Chondrocyte (in vitro differentiated cells): Measurements from ENCODE around the gene SMAGP. TPM values are rescaled to one million over a fixed set of nuclear protein-coding genes. Genes with fewer than 3 reads are reported as not detected.

Experiments
- DNase-seq: peaks from one replicate; pipeline ENCODE4 v3.0.0; 2021; ENCODE audit warnings: mixed read lengths, low spot score
- H3K27ac Mint-ChIP-seq: one replicate; pipeline ENCODE4 v1.8.0; 2021; ENCODE audit warnings: mild to moderate bottlenecking, moderate library complexity, mixed read lengths; ENCODE audit not compliant: unreplicated experiment
- H3K27me3 Mint-ChIP-seq: 2 replicates; pipeline ENCODE4 v1.8.0; 2021; ENCODE audit warnings: low read depth, mixed read lengths
- H3K36me3 Mint-ChIP-seq: 2 replicates; pipeline ENCODE4 v1.8.0; 2021; ENCODE audit warnings: low read depth, mixed read lengths
- H3K4me1 Mint-ChIP-seq: 2 replicates; pipeline ENCODE4 v1.8.0; 2021; ENCODE audit warnings: low read depth, mild to moderate bottlenecking, mixed read lengths
- H3K4me3 Mint-ChIP-seq: one replicate; pipeline ENCODE4 v1.8.0; 2021; ENCODE audit warnings: mild to moderate bottlenecking, moderate library complexity, mixed read lengths; ENCODE audit not compliant: unreplicated experiment
- H3K9me3 Mint-ChIP-seq: 2 replicates; pipeline ENCODE4 v1.8.0; 2021; ENCODE audit warnings: low read depth, mixed read lengths
- total RNA-seq: library from RNA; stranded (reverse); gene quantifications from 3 replicates; pipeline ENCODE4 v1.2.1, GENCODE V29; 2021
- TF ChIP-seq, protein P1 (sequence below): fragments of 200-600 bp; sonication (generic); IDR thresholded peaks from 2 replicates; pipeline ENCODE4 v1.5.0; 2021; ENCODE audit warnings: antibody characterized with exemption, mild to moderate bottlenecking, moderate library complexity

SMAGP gene
- total RNA-seq, 1 donor from 2014 or later = 8.0 TPM

DNA sequence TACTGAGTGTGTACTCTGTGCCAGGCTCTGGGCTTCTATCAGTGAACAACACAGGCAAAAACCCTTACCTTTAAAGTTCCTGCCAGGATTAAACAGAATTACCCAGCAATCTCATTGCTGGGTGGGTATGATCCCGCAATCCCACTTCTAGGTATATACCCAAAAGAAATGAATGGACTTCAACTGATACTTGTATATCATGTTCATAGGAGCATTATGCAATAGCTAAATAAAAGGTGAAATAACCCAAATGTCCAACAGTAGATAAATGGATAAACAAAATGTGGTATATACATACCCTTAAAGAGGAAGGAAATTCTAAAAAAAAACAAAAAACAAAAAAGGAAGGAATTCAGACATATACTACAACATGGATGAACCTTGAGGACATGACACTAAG lies 16.9 kb downstream of the SMAGP start:
- no peak overlapping the region for H3K4me3 Mint-ChIP-seq
- DNase-seq = no peak
- no peaks in the 10 kb centered on the region for H3K27me3 Mint-ChIP-seq
- TF ChIP-seq, protein P1, sequence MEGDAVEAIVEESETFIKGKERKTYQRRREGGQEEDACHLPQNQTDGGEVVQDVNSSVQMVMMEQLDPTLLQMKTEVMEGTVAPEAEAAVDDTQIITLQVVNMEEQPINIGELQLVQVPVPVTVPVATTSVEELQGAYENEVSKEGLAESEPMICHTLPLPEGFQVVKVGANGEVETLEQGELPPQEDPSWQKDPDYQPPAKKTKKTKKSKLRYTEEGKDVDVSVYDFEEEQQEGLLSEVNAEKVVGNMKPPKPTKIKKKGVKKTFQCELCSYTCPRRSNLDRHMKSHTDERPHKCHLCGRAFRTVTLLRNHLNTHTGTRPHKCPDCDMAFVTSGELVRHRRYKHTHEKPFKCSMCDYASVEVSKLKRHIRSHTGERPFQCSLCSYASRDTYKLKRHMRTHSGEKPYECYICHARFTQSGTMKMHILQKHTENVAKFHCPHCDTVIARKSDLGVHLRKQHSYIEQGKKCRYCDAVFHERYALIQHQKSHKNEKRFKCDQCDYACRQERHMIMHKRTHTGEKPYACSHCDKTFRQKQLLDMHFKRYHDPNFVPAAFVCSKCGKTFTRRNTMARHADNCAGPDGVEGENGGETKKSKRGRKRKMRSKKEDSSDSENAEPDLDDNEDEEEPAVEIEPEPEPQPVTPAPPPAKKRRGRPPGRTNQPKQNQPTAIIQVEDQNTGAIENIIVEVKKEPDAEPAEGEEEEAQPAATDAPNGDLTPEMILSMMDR = no peak
- no peaks in the 10 kb centered on the region for H3K36me3 Mint-ChIP-seq
- no peaks in the 10 kb centered on the region for H3K4me1 Mint-ChIP-seq
- H3K27ac Mint-ChIP-seq = no peak overlapping the region
- H3K9me3 Mint-ChIP-seq = no peaks in the 10 kb centered on the region

DNA sequence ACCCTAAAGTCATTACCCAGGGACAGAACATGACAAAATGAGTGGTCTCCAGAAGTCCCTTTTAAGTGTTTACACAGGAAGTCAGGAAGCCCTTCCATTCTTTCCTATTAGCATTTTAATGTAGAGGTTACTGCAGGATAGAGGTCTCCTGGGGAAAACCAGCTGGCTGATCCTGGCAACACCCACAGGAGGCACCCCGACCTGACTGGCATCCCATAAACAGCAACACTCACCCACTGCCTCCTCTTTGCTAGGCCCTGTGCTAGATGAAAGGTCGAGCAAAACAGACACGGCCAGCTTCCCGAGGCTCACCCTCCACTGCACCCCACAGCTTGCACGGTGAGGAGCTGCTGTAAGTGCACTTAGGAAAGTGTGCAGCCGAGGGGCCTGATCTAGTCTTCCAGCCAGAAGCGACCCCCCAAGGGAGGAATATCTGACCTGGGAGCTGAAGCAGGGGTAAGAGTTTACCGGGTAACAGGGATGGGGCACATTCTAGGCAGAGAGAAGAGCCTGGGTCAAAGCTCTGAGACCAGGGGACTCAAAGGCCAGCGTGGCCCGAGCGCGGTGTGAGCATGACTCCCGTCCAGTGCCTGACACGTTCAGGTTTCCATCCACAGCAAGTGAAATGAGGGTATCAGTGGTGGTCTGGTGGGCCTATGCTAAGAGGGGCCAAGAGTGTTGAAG lies 22.6 kb downstream of the SMAGP start:
- Mint-ChIP-seq H3K4me3 (no peak overlapping the region), H3K36me3 (peaks cover 9% of the 10 kb centered on the region), H3K27ac (peak overlapping the region; percentile 46), H3K27me3 (no peaks in the 10 kb centered on the region), H3K4me1 (peaks cover 9% of the 10 kb centered on the region), H3K9me3 (no peaks in the 10 kb centered on the region)
- no peak for DNase-seq
- TF ChIP-seq, protein P1 = no peak

DNA sequence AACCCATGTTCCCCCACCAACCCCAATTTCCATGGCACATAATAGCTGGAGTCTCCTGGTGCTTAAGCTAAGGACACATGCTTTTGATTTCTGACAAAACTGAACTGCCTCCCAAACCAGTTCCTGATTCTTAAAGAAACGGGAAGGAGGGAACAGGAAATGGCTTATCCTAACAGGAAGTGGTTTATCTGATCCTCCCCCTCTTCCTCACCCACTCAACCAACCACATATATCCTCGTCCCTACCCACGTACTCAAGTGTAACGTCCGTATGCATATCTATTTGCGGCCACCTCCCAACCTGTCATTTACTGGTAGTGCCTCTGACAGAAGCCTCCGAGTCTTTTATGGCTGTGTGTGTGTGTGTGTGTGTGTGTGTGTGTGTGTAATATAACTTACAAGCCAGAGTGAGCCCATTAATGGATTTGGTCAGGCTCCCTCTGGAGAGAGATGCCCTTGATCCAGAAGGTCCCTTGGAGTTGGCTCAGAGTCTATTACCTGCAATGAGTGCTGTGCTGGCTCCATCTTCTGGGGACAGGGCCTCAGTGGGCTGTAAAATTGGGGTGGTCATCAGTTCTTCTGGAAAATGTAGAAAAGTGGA lies 23.9 kb downstream of the SMAGP start:
- H3K27ac Mint-ChIP-seq = no peak overlapping the region
- no peaks in the 10 kb centered on the region for H3K27me3 Mint-ChIP-seq
- H3K4me1 Mint-ChIP-seq = peaks cover 9% of the 10 kb centered on the region
- TF ChIP-seq, protein P1 = peak; percentile 26
- no peak for DNase-seq
- H3K9me3 Mint-ChIP-seq = no peaks in the 10 kb centered on the region
- H3K36me3 Mint-ChIP-seq = peaks cover 15% of the 10 kb centered on the region
- no peak overlapping the region for H3K4me3 Mint-ChIP-seq

DNA sequence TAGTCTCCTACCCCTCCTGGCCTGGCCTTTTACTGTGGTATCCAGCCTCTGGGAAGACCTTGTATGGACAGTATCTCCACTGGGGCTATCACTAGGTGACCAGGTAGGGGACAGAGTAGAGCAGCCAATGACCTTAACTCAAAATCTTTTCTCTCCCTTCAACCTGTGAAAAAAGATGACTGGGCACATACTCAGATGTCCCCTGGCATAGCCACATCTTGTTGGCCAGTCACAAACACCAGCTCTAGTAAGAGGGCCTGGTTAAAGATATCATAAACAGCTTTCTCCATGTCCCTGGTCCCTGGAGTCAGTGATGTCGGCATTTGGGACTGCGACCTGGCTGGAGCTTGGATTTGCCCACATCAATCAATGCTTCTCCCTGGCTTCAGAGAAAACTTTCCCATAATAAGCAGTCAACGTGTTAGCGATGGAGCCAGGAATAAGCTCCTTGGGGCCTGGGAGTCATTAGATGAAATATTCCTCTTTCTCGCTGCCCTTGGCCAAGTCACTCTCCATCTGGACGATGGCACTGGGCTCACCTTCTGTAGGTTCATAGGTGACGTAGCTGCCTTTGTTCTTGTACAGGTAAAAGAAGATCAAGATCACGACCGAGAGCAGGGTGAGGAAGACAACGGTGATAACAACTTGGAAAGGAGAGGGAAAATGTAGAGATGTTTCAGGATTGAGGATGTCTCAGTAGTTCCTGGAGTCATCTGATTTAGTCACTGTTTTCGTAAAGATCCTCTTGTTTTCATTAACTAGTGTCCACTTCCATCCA lies 24.6 kb downstream of the SMAGP start:
- no peak overlapping the region for H3K27ac Mint-ChIP-seq
- peaks cover 15% of the 10 kb centered on the region for H3K4me1 Mint-ChIP-seq
- no peaks in the 10 kb centered on the region for H3K27me3 Mint-ChIP-seq
- TF ChIP-seq, protein P1 = no peak
- H3K4me3 Mint-ChIP-seq = no peak overlapping the region
- H3K9me3 Mint-ChIP-seq = no peaks in the 10 kb centered on the region
- H3K36me3 Mint-ChIP-seq = peaks cover 15% of the 10 kb centered on the region
- DNase-seq = no peak

DNA sequence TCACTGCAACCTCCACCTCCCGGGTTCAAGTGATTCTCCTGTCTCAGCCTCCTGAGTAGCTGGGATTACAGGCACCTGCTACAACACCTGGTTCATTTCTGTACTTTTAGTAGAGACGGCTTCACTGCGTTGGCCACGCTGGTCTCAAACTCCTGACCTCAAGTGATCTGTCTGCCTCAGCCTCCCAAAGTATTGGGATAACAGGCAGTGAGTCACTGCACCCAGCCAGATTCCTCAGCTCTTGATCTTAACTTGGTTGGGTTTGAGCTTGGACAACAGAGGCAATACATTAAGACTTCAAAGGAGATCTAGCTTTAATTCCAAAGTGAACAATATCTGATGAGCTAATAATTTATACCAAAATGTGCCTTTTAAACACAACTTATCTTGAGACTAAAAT lies 25.9 kb downstream of the SMAGP start:
- Mint-ChIP-seq H3K9me3 (no peaks in the 10 kb centered on the region), H3K27ac (no peak overlapping the region), H3K4me1 (peaks cover 26% of the 10 kb centered on the region), H3K36me3 (peaks cover 15% of the 10 kb centered on the region), H3K27me3 (no peaks in the 10 kb centered on the region), H3K4me3 (no peak overlapping the region)
- DNase-seq = no peak
- TF ChIP-seq, protein P1 = no peak
